GM19452 (cell line): ENCODE data around the gene RPL14.
A peak's percentile ranks its signal among the peaks of the same experiment; 100 is the strongest.
"Not testable (repeated sequence)": the region's sequence is repeated elsewhere in the genome, so short reads cannot be mapped to it uniquely, and the experiment has no call there.

Source experiments
- ATAC-seq: cut with Tn5 transposase; IDR thresholded peaks from one replicate; pipeline ENCODE4 v1.9.1; 2021; ENCODE audit not compliant: unreplicated experiment

The RPL14 gene

DNA sequence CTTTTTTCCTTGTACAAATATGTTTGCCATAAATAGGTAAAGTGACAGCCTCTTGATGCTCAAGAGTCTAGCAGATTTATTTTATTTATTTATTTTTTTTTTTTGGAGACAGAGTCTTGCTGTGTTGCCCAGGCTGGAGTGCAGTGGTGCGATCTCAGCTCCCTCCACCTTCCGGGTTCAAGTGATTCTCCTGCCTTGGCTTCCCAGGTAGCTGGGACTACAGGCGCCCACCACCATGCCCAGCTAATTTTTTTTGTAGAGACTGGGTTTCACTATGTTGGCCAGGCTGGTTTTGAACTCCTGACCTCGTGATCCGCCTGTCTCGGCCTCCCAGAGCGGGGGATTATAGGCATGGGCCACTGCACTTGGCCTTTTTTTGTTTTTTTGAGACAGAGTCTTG is 5.7 kb downstream of the RPL14 start:
- not testable (repeated sequence) for ATAC-seq

DNA sequence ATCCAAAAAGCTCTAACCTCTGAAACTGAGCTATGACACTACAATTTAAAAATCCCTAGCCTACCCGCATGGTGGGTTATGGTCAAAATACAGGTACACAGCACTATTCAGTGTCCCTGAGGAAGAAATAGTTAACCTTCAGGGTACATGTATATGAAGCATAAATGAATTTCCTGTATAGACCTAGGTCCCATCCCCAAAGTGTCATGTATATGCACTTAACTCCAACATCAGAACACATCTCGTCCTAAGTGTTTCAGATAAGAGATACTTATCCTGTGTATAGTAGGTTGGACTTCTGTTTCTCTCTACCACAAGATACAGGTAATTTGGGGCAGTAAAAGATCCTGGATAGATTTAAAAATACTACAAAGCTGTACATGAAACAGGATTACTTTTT is 6.4 kb downstream of the RPL14 start:
- no peak for ATAC-seq

DNA sequence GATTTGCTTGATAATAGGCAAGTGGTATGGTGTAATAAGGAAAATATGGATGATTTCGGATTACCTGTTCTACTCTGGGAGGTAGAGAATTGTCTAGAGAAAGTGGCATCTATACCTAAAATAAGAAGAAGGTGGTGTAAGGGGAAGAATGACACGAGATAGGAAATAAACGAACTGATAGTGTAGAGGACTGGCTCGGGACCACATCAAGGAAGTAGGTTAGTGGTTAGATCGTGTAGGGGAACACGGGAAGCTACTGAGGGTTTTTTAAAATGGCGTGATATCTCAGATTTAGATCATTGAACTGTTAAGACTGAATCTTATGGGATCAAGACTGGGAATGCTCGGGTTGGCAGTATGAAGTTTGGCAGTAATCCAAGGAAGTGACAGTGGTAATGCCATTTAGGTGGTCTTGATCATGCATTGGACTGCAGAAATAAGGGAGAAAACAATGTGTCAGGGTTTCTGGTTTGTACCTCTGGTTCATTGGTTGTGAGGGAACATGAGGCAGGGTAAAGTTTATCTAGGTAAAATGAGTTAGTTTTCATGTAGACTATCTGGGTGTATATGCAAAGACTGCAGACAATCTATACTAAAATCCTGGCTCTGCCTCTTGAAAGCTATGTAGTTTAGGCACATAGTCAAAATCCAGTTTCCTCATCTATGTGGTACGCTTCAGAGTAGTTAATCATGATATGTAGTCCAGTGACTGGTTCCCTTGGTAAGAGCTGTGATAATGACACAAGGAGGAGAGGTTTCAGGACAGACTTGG is 7.4 kb downstream of the RPL14 start:
- no peak for ATAC-seq

DNA sequence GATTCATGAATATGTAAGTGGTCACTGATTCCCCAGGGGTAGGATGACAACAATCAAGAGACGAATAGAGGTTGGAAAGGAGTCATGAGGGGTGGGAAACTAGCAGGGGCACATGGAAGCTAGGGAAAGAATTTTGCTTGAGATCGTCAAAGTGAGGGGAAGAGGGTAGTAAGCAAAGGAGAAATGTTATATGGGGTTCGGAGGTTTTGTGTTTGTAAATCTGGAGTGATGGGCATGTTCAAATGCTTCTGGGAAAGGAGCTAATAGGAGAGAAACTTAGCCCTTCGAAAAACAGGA is 7.9 kb downstream of the RPL14 start:
- no peak for ATAC-seq

DNA sequence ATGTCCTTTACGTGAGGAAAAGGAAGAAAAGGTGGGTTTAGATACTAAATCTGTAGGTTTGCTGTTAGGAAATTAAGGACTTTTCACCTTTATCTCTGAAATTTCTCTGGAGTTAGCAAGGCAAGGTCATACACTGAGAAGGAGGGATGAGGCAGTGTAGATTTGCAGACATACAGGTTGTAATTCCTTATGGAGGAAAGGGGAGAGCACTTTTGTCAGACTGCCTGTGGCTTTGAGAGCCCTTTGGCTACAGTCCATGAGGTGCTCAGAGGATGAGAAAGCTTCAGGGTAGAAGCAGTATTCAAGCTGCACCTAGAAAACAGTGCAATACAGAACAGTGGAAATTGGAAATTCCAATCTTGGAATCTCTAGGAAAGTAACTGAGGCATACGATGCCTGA is 8.3 kb downstream of the RPL14 start:
- ATAC-seq, result no peak

DNA sequence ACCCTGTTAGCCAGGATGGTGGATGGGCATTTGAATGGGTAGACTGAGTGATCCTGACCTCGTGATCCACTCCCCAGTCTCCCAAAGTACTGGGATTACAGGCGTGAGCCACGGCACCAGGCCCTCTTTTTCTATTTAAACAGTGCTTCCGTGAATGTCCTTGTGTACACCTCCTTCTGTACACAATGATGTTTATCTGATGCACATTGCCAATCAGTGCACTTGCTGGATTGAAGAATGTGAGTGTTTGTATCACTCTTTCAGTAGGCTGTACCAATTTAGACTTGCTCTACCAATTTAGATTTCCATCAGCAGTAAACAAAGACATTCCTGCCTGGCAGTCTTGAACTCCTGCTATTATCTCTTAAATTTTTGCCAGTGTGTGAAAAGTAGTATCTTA is 10.9 kb downstream of the RPL14 start:
- ATAC-seq, result no peak

DNA sequence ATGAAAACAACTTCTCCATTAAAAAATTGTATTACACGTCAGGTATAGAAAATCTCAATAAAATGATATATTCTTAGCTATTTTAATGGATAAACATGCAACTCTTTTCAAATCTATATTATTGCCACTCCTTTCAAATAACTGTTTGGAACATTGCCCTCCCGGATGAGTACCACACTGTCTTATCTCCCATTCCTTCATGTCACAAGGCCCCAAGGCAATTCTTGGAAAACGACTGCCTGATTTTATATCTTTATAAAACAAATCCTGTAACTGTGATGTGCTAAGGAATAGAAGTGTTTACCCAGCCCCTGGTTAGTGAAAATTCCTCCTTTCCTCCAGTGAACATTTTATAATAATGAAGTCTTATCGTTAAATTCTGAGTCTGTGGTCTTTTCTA is 13.6 kb downstream of the RPL14 start:
- no peak for ATAC-seq

DNA sequence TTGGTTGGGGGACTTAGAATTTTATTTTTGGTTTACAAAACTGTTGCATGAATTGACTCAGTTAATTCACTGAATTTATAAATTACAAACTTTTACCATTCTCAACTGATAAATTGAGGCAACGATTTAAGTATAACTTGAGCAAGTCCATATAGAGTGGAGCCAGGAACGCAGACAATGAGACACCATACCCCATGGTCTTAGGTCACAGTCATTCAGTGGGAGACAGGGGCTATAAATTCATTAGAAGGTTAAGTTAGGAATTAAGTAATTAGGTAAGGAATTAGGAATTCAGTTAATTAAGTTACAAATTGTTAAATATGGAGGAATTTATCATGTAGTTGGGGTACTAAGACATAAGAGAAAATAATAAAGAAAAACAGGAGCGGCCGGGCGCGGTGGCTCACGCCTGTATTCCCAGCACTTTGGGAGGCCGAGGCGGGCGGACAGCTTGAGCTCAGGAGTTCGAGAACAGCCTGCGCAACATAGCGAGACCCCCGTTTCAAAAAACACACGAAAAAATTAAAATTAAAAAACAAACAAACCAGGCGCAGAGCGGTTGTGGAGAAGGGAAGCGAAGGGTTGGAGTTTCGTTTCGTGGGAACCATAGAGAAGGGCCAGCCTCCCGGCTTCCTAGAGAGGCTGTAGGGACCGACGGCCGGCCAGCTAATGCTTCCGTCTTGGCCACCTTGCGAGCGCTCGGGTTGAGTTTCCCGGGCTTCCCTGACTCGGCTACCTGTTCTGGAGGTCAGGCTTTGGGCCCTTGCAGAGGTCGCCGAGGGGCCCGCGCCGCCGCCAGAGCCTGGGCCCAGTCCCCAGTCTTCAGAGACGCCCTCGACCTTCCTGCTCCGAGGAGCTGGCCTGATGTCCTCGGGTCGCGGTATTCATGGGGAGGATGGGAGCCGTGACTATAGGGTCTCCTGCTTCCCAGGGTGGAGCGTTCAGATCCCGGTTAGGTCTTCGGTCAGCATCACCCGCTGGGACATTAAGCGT is 19.6 kb downstream of the RPL14 start, which contains the start of gene ZNF619:
Gene ZNF619 (plus strand): TSS at position 645 of the 993 bp plus-strand sequence. CDS start 858 bp downstream, outside the sequence.
- ATAC-seq, result peak; percentile 85

DNA sequence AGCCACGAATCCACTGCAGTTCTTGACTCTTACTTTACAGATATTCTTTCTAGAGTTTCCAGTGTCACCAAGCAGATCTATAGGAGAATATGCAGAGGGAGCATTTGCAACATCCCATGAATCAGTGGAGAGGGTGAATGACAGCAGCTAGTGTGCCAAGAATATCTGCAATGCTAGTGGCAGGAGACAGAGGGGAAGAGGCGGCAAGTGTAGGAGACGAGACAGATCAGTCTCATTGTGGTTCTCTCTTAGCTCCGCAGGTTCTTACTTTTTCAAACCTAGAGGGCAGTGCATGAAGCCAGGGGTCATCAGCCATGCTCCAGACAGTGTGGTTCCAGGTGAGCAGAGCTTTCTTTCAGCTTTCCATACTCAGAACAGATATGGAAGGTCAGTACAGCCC is 20.5 kb downstream of the RPL14 start:
- no peak for ATAC-seq

DNA sequence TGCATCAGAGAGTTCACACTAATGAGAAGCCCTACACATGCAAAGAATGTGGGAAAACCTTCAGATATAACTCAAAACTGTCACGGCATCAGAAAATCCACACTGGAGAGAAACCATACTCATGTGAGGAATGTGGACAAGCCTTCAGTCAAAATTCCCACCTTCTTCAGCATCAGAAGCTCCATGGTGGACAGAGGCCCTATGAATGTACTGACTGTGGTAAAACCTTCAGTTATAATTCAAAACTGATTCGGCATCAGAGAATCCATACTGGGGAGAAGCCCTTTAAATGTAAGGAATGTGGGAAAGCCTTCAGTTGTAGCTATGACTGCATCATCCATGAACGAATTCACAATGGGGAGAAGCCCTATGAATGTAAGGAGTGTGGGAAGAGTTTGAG is 30.0 kb downstream of the RPL14 start:
- no peak for ATAC-seq

DNA sequence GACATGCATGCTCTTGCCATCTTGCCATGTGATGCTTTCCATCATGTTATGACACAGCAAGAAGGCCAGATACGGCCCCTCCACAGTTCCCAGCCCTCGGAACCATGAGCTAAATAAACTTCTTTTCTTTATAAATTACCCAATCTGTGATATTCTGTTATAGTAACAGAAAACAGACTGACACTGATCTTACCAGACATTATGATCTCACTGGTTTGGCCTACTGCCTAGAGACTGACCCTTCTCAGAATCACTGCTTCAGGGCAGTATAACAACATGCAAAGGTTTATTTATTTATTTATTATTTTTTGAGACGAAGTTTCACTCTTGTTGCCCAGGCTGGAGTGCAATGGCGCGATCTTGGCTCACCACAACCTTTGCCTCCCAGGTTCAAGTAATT is 33.8 kb downstream of the RPL14 start:
- no peak for ATAC-seq

DNA sequence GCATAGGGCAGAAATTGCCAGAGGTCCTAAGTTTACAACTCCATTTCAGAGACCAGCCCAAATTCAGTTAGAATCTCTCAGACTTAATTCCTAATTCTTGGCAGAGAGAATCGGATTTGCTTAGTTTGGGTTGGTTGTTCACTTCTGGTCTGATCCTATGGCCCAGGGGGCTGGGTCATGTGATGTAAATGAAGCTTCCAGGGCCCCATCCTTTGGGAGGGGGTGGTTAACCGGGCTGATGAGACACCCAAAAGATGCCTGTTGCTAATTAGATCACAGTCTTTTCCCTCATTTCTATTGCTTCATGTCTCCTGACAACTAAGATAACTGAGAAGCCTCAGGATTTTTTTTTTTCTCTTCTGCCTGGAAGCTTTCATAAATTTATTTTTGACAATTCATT is 37.6 kb downstream of the RPL14 start:
- no peak for ATAC-seq

DNA sequence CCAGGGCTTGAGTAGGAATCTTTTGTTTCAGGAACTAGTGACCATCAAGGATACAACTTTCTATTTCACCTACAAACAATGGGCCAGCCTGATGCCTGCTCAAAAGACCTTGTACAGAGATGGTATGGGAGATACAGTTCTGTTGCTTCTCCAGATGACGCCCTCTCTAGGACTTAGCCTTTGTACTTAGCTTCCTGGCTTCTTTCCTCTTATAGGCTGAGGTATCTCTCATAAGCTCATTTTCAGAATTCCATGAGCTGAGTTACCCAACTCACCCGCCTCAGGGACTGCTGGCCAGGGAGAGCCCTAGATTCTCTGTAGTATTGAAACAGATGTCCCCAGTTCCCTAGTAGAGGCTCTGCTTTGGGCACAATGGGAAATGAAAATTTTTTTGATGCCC is 40.1 kb downstream of the RPL14 start:
- ATAC-seq, result no peak

DNA sequence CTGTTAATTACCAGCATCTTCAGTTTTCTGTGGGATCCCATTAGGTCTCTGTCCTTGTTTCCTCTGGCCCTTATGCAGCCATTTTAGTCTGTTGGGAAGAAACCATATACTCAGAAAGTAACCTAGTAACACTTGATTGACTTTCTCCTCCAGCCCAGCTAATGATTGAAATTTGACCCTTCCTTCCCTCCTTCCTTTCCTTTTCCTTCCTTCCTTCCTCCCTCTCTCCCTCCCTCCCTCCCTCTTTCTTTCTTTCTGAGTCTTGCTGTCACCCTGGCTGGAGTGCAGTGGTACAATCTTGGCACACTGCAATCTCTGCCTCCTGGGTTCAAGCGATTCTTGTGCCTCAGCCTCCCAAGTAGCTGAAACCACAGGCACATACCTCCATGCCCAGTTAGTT is 42.8 kb downstream of the RPL14 start:
- no peak for ATAC-seq

DNA sequence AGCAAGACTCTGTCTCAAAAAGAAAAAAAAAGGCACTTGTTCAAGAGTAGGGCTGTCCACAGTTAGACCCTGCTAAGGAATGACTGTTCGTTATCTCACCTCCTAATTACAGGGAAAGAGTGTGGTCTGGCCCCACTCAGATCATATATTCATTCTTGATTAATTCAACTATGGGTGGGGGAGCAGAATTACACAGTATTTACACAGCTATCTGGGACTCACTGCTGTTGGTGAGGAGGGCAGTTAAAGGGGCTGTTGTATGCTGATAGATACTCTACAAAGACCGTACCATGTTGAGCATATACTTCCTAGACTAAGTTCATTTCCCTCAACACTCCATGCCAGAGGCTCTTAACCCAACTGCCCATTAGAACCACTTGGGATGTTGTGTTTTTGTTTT is 44.9 kb downstream of the RPL14 start:
- no peak for ATAC-seq

DNA sequence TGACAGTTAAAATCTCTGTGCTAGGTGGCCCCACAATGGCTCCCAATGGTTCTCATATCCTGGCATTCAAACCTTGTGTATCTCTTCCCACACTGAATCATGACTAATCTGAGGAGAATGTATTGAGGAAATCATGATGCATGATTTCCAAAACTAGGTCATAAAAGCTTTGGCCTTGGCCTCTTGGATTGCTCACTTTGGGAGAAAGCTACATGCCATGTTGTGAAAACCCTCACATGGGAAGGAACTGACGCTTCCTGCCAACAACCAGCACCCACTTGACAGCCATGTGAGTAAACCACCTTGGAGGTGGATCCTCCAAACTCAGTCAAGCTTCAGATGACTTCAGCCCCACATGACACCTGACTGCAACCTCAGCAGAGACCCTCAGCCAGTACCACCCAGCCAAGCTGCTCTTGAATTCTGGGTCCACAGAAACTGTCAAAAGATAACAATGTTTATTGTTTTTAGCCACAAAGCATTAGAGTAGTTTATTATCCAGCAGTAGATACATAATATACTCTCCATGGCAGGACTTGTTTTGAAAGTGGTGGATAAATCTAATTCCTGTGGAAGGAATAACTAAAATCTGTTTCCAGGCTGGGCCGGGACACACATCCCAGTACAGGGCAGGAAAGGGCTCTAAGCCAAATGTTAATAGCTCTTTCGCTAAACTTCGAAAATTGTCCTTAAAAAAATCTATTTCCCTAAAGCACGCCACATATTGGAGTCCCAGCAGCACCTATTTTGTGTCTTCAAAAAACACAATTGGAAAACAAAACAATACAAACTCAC is 47.7 kb downstream of the RPL14 start:
- ATAC-seq, result no peak

DNA sequence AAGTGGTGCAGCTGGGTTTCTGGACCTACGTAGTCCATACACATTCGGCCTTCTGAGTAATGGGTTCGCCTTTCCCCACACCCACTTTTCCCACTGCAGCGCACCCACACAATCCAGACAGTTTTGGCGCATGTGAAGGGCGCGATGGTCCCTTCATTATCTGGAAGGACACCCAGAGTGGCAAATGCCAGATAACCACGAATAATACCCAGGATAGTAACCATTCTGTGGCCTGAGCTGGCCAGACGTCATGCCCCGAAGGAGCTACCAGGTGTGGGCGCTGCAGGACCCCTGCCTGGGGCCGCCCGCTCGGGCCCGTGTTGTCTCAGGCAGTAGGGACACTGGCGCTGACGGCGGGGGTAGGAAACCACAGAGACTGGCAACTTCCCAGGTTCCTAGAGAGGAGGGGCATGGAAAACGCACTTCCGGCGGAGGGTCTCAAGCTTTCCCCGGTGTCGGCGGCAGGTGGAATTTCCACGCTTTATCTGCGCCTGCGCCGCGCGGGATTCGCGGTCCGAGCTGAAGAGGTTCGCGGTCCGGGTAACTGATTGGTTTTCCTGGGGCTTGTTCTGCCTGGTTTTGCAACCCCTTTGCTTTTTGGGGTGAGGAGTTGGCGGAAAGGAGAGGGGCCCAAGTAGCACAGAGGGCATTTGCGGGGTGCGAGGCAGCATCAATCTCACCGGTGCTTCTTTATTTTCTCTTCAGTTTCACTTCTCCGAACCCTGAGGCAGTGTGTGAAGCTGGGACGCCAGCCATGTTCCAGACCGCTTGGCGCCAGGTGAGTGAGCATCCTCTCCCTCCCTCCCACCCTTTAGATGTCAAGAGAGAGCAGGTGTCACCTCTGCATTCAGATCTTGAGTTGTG is 48.7 kb downstream of the RPL14 start, which contains the start of gene ZNF620:
Gene ZNF620 (plus strand): TSS at position 441 of the 864 bp plus-strand sequence. CDS start 314 bp downstream, at position 755.
- ATAC-seq, result peak; percentile 81

DNA sequence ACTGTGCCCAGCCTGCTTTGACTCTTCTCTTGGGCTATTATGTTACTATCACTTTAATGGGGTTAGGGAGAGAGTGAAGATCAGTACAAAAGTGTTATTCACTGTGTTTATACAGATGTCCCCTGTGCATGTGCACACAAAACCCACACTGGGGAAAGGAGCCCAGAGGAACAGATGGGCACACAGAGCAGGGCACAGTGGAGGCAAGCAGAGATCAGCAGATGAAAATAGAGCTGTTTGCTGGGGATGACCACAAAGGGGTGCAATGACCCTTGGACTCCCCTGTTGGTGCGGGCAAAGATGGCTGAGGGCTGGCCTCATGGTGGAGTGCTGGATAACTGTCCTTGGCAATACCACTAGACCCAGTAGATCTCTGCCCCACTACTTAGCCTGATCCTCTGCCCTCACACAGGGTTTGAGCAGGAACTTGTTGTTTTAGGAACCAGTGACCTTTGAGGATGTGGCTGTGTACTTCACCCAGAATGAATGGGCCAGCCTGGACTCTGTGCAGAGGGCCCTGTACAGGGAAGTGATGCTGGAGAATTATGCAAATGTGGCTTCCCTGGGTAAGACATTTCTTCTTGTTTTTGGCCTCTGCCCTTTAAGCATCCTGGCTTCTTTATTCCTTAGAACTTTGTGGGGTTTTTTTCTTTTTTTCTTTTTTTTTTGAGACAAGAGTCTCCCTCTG is 54.0 kb downstream of the RPL14 start:
- no peak for ATAC-seq

DNA sequence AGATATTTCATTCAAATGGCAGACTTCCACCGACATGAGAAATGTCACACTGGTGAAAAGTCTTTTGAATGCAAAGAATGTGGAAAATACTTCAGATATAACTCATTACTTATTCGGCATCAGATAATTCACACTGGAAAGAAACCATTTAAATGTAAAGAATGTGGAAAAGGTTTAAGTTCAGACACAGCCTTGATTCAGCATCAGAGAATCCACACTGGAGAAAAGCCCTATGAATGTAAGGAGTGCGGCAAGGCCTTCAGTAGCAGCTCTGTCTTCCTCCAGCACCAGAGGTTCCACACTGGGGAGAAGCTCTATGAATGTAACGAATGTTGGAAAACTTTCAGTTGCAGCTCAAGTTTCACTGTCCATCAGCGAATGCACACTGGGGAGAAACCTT is 59.1 kb downstream of the RPL14 start:
- ATAC-seq, result no peak

DNA sequence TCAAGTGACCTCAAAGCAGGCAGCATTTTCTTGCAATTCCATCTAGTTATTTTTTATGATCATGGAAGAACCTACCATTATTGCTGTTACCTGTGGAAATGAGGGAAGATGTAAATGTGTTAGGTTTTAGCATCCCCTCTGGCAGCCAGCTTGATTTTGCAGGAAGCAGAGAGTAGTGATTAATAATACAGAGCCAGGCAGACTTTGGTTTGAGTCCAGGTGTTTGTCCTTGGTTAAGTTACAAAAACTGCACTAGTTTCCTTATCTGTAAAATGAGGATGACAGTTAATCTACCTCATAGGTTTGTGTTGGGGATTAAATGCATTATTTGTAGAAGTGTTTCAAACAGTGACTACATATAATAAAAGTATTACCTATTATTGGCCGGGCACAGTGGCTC is 60.9 kb downstream of the RPL14 start:
- ATAC-seq, result no peak
